Fibroblast of pulmonary artery (primary cell): Measurements from ENCODE around the gene STAT3.

Experiments used
- DNase-seq: peaks from one replicate; pipeline ENCODE4 v3.0.0-alpha.2; 2010; ENCODE audit warnings: low read depth
- H3K4me3 ChIP-seq: replicated peaks from 2 replicates; pipeline ENCODE4 v1.5.1; 2011; ENCODE audit warnings: low read depth, mild to moderate bottlenecking, control low read depth, low read length, moderate library complexity
- CTCF ChIP-seq: IDR thresholded peaks from 2 replicates; pipeline ENCODE4 v1.5.1; 2011; ENCODE audit warnings: mild to moderate bottlenecking, control low read depth, low read length, inconsistent platforms; ENCODE audit errors: missing control alignments

Gene STAT3

GRCh38 chr17:42312285-42313130 is 75.7 kb downstream of the STAT3 start:
- peak; percentile 56 for TF ChIP-seq CTCF
- H3K4me3 ChIP-seq, result no peak overlapping the region
- peak; percentile 87 for DNase-seq

- no peak for TF ChIP-seq CTCF
- no peak for DNase-seq
- no peak overlapping the region for H3K4me3 ChIP-seq
Observed at GRCh38 chr17:42312035-42312284, 76.3 kb downstream of the STAT3 start.

- no peak overlapping the region for H3K4me3 ChIP-seq
- DNase-seq, result peak; percentile 96
- TF ChIP-seq CTCF, result no peak
Observed at GRCh38 chr17:42311240-42312034, 76.8 kb downstream of the STAT3 start.

- DNase-seq, result no peak
- no peak for TF ChIP-seq CTCF
- no peak overlapping the region for H3K4me3 ChIP-seq
Observed at GRCh38 chr17:42310787-42311215, 77.4 kb downstream of the STAT3 start.

GRCh38 chr17:42309986-42310786 is 78.1 kb downstream of the STAT3 start:
- no peak overlapping the region for H3K4me3 ChIP-seq
- peak; percentile 23 for TF ChIP-seq CTCF
- no peak for DNase-seq

- DNase-seq, result no peak
- no peak for TF ChIP-seq CTCF
Observed at GRCh38 chr17:42309142-42309541, 79.1 kb downstream of the STAT3 start.

More at GRCh38 chr17:42309142-42309541, 79.1 kb downstream of the STAT3 start:
- H3K4me3 ChIP-seq, result no peak overlapping the region
